Measurements from ENCODE around the gene CYP26C1.

Gene CYP26C1

DNA sequence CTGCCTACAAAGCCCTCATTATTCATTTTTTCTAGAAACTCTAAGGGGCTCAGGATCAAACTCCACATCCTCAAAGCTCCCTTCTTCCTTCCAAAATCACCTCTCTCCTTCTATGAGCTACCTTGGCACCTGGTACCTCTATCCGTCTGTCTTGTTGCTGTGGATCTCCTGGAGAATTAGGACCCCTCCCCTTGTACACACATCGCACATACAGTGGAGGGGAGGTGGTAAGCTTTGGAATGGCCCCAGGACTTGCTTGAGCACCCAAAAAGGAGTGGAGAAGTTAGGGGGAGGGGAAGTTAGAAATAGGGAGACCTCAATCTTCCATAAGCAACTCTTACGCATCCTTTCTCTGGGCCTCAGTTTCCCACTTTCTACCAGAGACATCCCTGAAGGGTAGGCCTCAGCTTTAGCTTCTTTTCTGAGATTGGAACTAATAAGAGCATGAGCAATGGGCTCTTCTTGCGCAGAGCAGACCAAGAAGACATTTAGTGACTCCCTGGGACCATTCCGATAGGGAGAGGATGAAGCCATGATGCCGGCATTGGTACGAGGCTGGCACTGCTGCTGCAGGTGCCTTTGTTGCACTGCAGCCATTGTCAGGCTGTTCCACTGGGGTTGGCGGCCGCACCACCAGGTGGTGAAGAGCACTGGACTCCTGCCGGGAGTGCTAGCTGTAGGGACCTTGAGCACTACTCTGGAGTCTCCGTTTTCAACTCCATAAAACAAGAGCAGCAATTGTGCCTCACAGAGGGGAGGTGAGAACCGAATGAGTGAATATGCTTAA lies 4.5 kb downstream of the CYP26C1 start:
- DNase-seq = no peak

DNA sequence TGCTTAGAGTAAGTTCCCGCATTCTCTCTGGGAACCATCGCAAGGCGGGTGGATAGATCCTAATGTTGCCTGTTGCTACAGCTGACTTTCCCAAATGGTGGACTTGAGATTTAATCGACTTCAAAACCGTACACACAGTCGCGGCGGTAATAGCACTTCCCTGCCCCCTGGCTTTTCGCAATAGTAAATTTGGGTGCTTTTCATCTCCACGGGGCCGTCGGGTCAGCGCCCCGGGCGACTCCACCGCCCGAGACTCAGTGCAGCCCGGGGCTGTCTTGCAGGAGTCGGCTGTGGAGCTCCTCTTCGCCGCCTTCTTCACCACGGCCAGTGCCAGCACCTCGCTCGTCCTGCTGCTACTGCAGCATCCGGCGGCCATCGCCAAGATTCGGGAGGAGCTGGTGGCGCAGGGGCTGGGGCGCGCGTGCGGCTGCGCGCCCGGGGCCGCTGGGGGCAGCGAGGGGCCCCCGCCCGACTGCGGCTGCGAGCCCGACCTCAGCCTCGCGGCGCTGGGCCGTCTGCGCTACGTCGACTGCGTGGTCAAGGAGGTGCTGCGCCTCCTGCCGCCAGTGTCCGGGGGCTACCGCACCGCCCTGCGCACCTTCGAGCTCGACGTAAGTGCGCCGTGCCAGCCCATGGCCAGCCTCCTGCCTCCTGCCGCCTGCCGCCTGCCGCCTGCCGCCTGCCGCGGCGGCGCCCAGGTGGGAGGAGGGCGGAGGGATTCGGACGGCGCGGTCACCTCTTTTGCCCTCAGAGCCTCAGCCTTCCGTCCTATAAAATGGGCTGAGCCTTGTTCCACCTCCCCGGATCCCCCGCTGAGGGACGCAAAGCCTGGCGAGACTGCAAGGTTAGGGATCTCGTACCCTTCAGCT lies 5.3 kb downstream of the CYP26C1 start:
- DNase-seq = no peak

DNA sequence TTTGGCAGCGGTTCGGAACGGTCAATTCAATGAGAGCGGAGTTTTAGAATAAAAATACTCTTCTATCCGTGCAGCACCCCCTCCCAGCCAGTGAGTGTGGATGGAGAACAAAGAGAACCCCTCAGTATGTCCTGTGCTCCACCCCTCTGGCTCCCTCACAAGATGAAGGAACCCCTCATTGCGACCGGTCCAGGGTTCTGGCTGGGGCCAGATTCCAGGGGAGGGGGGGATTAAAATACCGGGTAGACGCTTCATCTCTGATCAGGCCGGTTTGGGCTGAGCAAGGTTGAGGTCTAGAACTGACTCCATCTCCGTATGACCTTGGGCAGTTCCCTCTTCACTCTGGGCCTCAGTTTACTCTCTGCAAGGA lies 5.9 kb downstream of the CYP26C1 start:
- DNase-seq = no peak

DNA sequence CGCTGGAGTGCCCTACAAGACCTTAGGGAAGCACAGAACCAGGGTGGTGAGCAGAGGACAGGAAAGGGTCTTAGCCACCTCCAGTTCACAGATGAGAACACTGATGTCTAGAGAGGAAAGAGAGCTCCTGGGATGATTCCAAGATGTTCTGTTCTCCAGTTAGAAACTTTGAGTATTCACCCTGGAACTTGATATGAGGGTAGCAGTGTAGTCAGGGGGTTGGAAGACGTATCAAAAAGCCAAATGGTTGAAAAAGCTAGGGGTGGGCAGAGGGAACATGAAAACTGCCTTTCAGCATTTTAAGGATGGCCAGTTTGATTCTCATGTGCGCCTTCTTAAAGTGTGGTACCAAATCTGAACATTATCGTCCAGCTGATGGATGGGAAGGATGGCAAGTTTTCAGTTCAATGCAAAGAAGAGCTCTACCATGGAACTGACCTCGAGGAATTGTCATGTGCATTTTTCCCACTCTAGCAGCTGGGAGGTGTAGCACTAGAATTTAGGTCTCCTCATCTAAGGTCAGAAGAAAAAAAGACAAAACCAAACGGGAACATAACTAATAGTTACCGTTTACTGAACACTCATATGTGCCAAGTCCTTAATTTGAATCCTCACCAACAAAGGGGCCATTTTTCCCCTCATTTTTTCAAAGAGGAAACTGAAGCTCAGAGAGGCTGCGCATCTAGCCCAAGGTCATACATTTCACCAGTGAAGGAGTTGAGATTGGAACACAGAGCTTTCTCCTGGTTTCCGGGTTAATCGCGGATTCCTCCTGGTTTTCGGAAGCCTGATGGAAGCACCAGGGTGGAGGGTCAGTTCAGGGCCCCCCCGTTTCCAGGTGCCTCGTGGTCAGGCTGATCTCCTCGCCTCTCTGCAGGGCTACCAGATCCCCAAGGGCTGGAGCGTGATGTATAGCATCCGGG lies 7.1 kb downstream of the CYP26C1 start:
- no peak for DNase-seq

DNA sequence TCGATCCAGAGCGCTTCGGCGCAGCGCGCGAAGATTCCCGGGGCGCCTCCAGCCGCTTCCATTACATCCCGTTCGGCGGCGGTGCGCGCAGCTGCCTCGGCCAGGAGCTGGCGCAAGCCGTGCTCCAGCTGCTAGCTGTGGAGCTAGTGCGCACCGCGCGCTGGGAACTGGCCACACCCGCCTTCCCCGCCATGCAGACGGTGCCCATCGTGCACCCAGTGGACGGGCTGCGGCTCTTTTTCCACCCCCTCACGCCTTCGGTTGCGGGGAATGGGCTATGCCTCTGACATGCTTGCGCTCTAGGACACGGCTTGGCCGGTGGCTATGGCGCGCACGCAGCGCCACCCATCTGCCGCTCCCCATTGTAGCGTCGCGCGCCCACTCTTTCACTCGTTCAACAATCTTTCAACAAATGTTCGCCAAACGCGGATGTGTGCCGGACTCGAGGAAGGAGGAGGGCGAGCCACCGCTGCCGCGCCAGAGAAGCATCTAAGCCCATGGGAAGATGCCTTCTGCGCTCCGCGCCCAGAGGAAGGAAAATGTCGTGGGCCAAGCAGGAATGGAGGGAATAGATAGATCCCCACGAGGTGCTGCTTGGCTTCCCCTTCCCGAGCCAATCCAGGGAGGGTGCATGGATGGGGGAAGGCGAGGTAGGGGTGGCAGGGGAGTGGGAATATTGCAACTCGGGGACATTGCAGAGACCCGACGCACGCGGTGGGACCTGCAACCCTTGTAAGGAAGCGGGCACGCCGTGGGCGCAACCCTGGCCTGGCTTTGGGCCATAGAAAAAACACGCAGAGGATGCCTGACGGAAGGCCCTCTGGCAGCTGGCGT lies 8.0 kb downstream of the CYP26C1 start:
- DNase-seq = no peak

DNA sequence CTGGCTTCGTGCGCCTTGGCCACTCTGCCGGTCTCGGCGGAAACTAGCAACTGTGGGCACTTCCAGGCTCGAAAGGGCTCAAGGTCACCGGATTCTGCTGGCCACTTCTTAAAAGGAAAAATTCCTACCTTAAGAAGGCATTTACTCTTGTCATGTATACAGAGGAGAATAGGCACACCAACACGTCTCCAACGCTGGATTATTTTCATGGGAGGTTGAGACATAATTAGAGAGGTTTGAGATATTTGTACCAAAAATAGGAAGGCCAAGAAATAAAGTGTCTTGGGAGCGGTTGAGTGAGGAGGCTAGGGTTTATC lies 8.6 kb downstream of the CYP26C1 start:
- no peak for DNase-seq

DNA sequence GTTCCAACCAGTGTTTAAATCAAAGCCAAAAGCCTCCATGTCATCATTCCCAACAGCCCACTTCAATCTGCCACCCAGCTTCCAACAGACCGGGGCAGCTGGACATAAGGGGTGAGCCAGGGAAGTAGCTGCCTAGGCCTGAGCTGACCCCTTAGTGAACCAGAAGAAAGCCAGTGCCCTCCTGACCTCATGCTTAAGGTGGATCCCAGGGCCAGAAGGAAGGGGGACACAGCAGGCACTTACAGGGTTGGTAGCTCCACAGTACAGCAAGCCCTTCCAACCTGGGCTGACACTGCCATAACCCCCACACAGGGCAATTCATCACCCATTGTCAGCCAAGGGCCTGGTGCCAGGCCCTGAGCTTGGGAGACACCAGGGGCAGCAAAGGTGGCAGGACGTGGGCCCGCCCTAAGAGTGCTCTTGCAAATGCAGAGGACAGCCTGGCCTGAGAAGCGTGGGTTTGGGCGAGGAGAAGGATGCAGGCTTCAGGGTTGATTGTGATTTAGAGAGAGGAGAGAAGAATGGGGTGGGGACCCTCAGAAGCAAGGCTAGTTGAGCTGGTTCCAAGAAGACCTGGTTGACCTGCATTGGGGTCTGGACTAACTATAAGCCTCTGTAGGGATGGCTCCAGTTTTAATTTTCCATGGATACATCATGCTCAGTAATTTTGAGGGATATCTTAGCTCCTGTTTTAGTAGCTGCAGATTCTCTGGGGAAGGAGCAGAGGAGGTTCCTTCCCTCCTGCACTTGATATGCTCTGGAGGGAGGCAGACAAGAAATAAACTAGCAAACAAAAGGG lies 10.0 kb downstream of the CYP26C1 start:
- DNase-seq = no peak

DNA sequence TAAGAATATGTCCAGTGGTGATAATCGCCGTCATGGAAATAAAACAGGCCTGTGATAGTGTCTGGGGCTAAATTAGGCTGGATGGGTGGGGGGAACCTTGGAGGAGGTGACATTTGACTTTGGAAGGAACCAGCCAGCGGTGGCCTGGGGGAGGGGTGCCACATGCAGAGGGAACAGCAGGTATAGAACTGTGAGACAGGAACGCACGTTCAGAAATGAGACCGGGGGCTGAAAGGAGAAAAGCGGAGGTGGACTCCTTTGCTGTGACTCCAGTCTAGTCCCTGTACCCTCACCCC lies 10.5 kb downstream of the CYP26C1 start:
- no peak for DNase-seq

DNA sequence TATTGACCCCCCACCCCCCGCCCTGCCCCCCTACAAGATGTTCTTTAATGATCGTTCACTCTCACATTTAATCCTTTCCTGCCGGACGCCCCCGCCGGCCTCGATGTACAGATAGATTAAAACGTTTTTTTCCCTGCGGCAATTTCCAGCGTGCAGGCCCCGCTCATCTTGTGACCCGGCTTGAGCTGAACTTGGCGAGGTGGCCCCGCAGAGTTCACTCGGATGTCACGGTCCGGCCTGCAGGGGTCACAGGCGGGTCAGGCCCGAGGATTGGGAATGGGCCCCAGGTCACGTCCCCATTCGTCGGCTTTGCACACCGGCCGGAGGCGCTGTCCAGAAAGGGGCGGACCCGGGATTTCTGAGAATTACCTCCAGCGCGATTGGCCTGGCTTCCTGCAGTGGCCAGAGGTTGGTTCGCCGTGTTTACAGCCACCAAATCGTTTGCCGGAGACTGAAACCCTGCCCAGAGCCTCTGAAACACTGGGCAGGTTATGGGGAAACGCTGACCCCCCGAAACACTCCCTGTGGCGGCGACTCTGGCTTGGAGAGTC lies 11.2 kb downstream of the CYP26C1 start:
- DNase-seq = no peak

DNA sequence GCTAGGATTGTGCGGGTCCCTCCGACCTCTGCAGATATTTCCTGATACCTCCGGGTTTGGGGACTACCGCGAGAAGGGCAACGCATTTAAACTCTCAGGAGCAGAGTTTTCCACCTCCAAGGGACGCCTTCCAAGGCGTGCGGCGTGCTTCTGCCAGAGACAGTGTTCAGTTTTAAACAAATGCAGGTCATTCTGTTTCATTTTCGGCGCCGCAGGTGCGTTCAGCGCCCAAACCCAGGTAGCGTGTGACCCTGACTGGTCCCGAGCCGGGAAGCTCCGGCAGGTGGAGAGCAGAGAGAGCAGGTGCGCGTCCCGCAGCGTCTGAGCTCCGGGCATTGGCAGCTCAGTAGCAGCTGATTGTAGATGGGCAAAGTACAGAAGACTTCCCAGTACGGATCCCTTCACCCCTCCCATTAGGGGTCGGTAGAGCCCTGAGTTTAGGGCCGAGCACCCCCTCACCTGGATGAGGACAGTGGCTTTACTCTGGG lies 11.7 kb downstream of the CYP26C1 start:
- no peak for DNase-seq

DNA sequence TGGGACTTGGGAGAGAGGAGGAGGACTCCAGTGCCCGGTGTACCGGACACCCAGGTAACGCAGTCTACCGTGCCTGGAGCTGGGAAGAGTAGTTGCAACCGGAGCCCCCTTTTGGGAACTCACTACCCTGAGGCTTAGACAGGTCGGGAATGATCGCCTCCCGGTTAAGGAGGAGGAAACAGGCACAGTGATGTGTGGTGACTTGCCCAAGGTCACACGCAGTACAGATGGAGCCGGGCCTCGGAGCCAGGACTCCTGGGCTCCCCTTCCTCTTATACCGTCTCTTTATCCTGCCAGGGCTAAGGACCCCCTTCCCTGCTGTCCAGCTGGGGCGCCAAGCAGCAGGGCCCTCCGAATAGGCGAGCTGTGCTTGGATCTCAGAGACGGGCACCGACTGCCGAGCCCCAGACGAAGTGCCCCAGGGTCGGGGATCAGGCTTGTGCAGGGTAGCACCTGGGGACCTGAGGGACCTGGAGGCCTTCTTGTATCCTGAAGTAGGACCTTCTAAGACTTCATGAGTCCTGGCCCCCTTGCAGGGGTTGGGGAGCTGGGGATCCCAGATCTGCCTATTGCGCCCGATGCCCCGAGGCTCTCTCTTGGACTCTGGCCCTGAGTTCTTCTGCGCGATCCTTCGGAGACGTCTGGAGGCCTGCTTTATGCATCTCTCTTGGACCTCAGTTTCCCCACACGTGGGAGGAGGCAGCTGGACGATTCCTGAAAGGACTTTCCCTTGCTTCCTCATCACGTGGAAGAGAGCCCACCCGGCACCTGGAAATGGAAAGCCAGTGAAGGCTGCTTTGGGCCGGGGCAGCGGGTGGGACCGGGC lies 12.3 kb downstream of the CYP26C1 start:
- DNase-seq = no peak

DNA sequence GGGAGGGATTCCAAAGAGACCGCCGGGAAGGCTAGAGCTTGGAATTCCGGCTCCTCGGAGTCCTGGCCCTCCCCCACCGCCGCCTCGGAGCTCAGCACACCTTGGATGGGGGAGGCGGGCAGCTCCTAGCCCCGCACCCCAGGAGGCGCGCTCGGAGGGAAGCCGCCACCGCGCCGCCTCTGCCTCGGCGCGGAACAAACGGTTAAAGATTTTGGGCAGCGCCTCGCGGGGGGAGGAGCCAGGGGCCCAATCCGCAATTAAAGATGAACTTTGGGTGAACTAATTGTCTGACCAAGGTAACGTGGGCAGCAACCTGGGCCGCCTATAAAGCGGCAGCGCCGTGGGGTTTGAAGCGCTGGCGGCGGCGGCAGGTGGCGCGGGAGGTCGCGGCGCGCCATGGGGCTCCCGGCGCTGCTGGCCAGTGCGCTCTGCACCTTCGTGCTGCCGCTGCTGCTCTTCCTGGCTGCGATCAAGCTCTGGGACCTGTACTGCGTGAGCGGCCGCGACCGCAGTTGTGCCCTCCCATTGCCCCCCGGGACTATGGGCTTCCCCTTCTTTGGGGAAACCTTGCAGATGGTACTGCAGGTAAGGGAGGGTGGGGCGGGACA lies 13.0 kb downstream of the CYP26C1 start, which contains the start of gene CYP26A1:
Gene CYP26A1, plus strand, starts transcription at position 355 of the 608 bp plus-strand sequence. Its CDS starts 42 bp downstream, at position 397.
- no peak for DNase-seq

DNA sequence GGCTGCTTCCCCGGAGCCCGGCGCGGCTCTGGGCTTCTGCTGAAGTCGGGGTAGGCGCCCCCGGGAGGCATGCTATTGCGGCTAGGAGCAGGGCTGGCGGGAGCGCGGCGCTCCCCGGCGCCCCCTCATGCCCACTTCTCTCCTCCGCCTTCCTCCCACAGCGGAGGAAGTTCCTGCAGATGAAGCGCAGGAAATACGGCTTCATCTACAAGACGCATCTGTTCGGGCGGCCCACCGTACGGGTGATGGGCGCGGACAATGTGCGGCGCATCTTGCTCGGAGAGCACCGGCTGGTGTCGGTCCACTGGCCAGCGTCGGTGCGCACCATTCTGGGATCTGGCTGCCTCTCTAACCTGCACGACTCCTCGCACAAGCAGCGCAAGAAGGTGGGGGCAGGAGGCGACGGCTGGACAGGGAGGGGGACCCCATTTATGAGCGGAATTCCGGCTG lies 13.6 kb downstream of the CYP26C1 start:
- DNase-seq = no peak

DNA sequence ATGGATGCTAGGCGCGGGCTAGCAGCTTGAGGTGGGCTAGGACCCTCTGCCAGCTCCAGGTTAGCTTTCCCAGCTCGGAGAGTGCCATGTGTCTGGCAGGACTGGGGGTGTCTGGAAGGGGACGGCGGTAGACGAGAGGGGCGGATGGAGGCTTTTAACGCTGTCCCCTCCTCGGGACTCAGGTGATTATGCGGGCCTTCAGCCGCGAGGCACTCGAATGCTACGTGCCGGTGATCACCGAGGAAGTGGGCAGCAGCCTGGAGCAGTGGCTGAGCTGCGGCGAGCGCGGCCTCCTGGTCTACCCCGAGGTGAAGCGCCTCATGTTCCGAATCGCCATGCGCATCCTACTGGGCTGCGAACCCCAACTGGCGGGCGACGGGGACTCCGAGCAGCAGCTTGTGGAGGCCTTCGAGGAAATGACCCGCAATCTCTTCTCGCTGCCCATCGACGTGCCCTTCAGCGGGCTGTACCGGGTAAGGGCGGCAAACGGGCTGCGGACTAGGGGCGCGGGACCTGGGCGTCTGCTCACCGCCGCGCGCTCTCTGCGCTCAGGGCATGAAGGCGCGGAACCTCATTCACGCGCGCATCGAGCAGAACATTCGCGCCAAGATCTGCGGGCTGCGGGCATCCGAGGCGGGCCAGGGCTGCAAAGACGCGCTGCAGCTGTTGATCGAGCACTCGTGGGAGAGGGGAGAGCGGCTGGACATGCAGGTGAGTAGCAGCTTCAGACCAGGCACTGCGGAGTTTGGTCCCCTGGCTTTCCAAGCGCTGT lies 14.2 kb downstream of the CYP26C1 start:
- no peak for DNase-seq

DNA sequence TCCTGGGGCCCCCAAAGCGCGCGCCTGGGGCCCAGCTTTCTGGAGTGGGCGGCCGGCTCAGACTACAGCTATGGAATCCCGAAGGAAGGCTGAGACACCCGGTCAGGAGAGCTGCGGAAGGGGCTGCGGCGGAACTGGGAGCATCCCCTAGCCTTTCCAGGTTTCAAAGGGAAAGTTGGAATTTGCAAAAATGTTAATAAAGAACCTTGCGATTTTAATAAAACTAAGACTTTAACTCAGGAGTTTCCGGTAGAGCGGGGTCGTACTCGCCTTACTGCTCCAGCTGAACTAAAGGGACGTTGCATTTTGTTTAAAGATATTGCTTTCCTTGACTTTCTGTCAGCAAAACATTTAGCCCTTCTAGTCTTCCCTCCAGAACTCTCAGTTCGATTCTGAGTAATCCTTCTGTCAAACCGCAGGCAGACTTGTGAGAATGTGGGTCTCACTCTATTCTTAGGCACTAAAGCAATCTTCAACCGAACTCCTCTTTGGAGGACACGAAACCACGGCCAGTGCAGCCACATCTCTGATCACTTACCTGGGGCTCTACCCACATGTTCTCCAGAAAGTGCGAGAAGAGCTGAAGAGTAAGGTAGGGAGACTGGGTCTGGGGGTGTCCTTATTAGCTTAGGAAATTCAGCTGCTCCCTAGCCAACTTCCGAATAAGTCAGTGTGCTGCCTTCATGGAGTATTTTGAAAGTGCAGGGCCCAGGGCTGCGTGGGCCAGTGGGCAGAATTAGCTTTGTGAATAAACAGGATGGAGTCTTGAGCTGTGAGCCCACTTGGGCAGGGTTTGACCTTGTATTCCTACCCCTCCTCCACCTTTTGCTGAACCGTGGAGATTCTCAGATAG lies 15.0 kb downstream of the CYP26C1 start:
- no peak for DNase-seq

DNA sequence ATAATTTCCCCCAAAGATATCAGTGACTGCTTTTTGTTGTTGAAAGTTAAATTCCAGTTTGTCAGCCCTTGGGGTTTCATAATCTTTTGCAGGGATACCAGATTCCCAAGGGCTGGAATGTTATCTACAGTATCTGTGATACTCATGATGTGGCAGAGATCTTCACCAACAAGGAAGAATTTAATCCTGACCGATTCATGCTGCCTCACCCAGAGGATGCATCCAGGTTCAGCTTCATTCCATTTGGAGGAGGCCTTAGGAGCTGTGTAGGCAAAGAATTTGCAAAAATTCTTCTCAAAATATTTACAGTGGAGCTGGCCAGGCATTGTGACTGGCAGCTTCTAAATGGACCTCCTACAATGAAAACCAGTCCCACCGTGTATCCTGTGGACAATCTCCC lies 16.3 kb downstream of the CYP26C1 start:
- DNase-seq = no peak

DNA sequence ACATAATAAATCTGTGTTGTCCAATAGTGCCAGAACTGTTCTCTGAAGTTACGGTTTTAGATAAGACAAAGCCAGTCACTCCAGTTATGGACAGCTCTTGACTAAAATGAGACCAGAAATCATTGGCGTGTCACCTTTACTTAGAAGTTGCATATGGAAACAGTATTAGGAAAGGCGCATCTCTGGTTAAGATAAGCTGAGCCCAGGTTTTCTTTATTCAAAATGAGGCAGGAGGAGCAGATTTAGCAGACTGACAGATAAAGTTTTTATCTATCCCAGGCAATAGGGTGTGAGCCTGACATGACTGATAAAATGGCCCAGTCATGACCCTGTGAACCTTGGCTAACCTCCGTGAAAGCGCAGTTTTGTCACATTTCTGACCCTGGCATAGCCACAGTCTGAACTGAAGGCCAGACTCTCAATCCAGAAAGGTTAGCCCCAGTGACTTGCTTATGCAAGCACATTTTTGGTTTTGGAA lies 17.3 kb downstream of the CYP26C1 start:
- no peak for DNase-seq
